Lung (tissue), 12 donors: ENCODE results near the gene CMTM3. TPM values are rescaled to one million over a fixed set of nuclear protein-coding genes. Genes with fewer than 3 reads are reported as not detected.
A peak's percentile ranks its signal among the peaks of the same experiment; 100 is the strongest.

Experiments used
- ATAC-seq: fragments of 200-7000 bp; cut with Tn5 transposase; one replicate; pipeline ENCODE4 v1.9.1; 2020; ENCODE audit warnings: moderate number of reproducible peaks; ENCODE audit not compliant: insufficient read depth, low FRiP score
- DNase-seq, 3 donors: peaks; one replicate each; pipeline ENCODE4 v3.0.0-alpha.2; 2013 to 2017
- H3K27ac ChIP-seq, 2 donors: one replicate each; pipeline ENCODE4 v1.5.1; 2013; ENCODE audit warnings: mild to moderate bottlenecking in 2 of 2, moderate library complexity in 2 of 2, control low read depth in 1 of 2, inconsistent platforms in 1 of 2, low read depth in 1 of 2, low read length in 1 of 2
- H3K27me3 ChIP-seq, 3 donors: one replicate each; pipeline ENCODE4 v1.5.1; 2013; ENCODE audit warnings: low read length in 2 of 3; ENCODE audit not compliant: control insufficient read depth in 3 of 3, insufficient read depth in 3 of 3
- H3K36me3 ChIP-seq, 4 donors: one replicate each; pipeline ENCODE4 v1.5.1; 2013; ENCODE audit warnings: low read length in 4 of 4, mild to moderate bottlenecking in 1 of 4, moderate library complexity in 1 of 4; ENCODE audit not compliant: control insufficient read depth in 4 of 4, insufficient read depth in 4 of 4
- H3K4me1 ChIP-seq, 5 donors: one replicate each; pipeline ENCODE4 v1.5.1; 2013; ENCODE audit warnings: low read length in 5 of 5, mild to moderate bottlenecking in 2 of 5, moderate library complexity in 1 of 5; ENCODE audit not compliant: control insufficient read depth in 5 of 5, insufficient read depth in 5 of 5
- H3K4me3 ChIP-seq: one replicate; pipeline ENCODE4 v1.5.1; 2013; ENCODE audit warnings: mild to moderate bottlenecking, control low read depth, moderate library complexity
- H3K9ac ChIP-seq, 2 donors: one replicate each; pipeline ENCODE4 v1.5.1; 2013; ENCODE audit warnings: low read length in 2 of 2, control low read depth in 1 of 2; ENCODE audit not compliant: insufficient read depth in 1 of 2
- H3K9me3 ChIP-seq, 4 donors: one replicate each; pipeline ENCODE4 v1.5.1; 2013; ENCODE audit warnings: low read length in 3 of 4, mild to moderate bottlenecking in 1 of 4, moderate library complexity in 1 of 4; ENCODE audit not compliant: control insufficient read depth in 4 of 4, insufficient read depth in 3 of 4
- CTCF ChIP-seq: IDR thresholded peaks from 2 replicates; pipeline ENCODE4 v1.5.1; 2012; ENCODE audit warnings: mild to moderate bottlenecking; ENCODE audit errors: control extremely low read depth, extremely low read depth
- WGBS, 2 donors: extraction: QIAGEN DNeasy Blood & Tissue Kit; methylation state at CpG; one replicate each; pipeline ENCODE4 v1.1.7; 2013; 5-methylcytosine and 5-hydroxymethylcytosine counted together
- polyA plus RNA-seq, 2 donors: library from polyadenylated mRNA; stranded (reverse); fragments of 200-250 nt; gene quantifications; one replicate each; pipeline ENCODE4 v1.2.1, GENCODE V29; 2013
- total RNA-seq, 2 donors: library from RNA; depleted of rRNA in 1 of 2; stranded (reverse); fragments of >200 nt in 1 of 2; gene quantifications; one replicate each; pipeline ENCODE4 v1.2.1, GENCODE V29; 2014 to 2021
- donor health status: control.
- donor health status: control.
- donor health status: Bipolar disorder and iron deficiency.
- donor health status: healthy.
- donor health status: DM: yes; HTN: yes; CAD: no.

CMTM3 gene
- total and polyA plus RNA-seq, 4 donors: 19.8 to 46.4 (median 31.4) TPM

- peaks cover 0 to 2% (median 0%) of the 10 kb centered on the region in 5 donors for H3K4me1 ChIP-seq
- TF ChIP-seq CTCF: no peak
- H3K9me3 ChIP-seq: peaks cover 0 to 2% (median 0%) of the 10 kb centered on the region in 4 donors
- H3K27me3 ChIP-seq: no peaks in the 10 kb centered on the region
- no peak overlapping the region for H3K4me3 ChIP-seq
- no peak overlapping the region for H3K9ac ChIP-seq
- no peak overlapping the region for H3K27ac ChIP-seq
- ATAC-seq (peak; percentile 58), DNase-seq (no peak)
- H3K36me3 ChIP-seq: peaks cover 0 to 15% (median 7%) of the 10 kb centered on the region in 4 donors
- 63 to 64% methylated on average over 3 of the region's 3 CpGs for WGBS, 2 donors
Observed at GRCh38 chr16:66569827-66570405, 34.6 kb upstream of the CMTM3 start.

- DNase-seq (no peak), ATAC-seq (no peak)
- Histone ChIP-seq H3K36me3 (no peaks in the 10 kb centered on the region), H3K4me1 (peaks cover 0 to 2% (median 0%) of the 10 kb centered on the region in 5 donors), H3K4me3 (no peak overlapping the region), H3K27me3 (peaks cover 0 to 4% (median 0%) of the 10 kb centered on the region in 3 donors), H3K9ac (no peak overlapping the region), H3K27ac (no peak overlapping the region), H3K9me3 (no peaks in the 10 kb centered on the region)
- TF ChIP-seq CTCF: no peak
- WGBS, 2 donors: 31 to 61% methylated on average over 2 of the region's 2 CpGs
Observed at GRCh38 chr16:66572356-66572755, 32.1 kb upstream of the CMTM3 start.

GRCh38 chr16:66574081-66574480 is 30.4 kb upstream of the CMTM3 start:
- Histone ChIP-seq H3K9me3 (peaks cover 0 to 3% (median 0%) of the 10 kb centered on the region in 4 donors), H3K9ac (no peak overlapping the region), H3K27me3 (peaks cover 0 to 16% (median 15%) of the 10 kb centered on the region in 3 donors), H3K4me3 (no peak overlapping the region), H3K27ac (no peak overlapping the region), H3K36me3 (no peaks in the 10 kb centered on the region), H3K4me1 (peaks cover 0 to 17% (median 8%) of the 10 kb centered on the region in 5 donors)
- DNase-seq: no peak
- TF ChIP-seq CTCF: no peak
- no peak for ATAC-seq
- 93 to 94% methylated on average over 1 of the region's 1 CpG for WGBS, 2 donors
